ENCODE measurements around the gene HACD2.

The HACD2 gene

GRCh38 chr3:123451186-123451585 is 133.7 kb downstream of the HACD2 start:
- DNase-seq (ENCODE audit: extremely low read depth, insufficient read length) = no peak
- H3K27me3 ChIP-seq (replicated peaks; ENCODE audit: control insufficient read depth, insufficient read depth, low read length) = peaks cover 3% of the 10 kb centered on the region

GRCh38 chr3:123449997-123450604 is 134.8 kb downstream of the HACD2 start:
- H3K27me3 ChIP-seq (replicated peaks; ENCODE audit: control insufficient read depth, insufficient read depth, low read length) = peaks cover 3% of the 10 kb centered on the region
- TF ChIP-seq CTCF (IDR thresholded peaks at IDR 0.05; ENCODE audit: insufficient read depth, low read length, poor library complexity, severe bottlenecking) = no peak
- DNase-seq (ENCODE audit: extremely low read depth, insufficient read length) = no peak
- peak overlapping the region; percentile 33 for H3K4me3 ChIP-seq (replicated peaks; ENCODE audit: low read depth, low read length)
- no peaks in the 10 kb centered on the region for H3K36me3 ChIP-seq (ENCODE audit: control insufficient read depth, insufficient read depth, low read length)

More at GRCh38 chr3:123451186-123451585, 133.7 kb downstream of the HACD2 start:
- no peak for TF ChIP-seq CTCF (IDR thresholded peaks at IDR 0.05; ENCODE audit: insufficient read depth, low read length, poor library complexity, severe bottlenecking)
- no peaks in the 10 kb centered on the region for H3K36me3 ChIP-seq (ENCODE audit: control insufficient read depth, insufficient read depth, low read length)
- no peak overlapping the region for H3K4me3 ChIP-seq (replicated peaks; ENCODE audit: low read depth, low read length)

- DNase-seq (ENCODE audit: extremely low read depth, insufficient read length) = no peak
- TF ChIP-seq CTCF (IDR thresholded peaks at IDR 0.05; ENCODE audit: insufficient read depth, low read length, poor library complexity, severe bottlenecking) = no peak
- Histone ChIP-seq H3K4me3 (replicated peaks; ENCODE audit: low read depth, low read length) (peak overlapping the region; percentile 43), H3K27me3 (replicated peaks; ENCODE audit: control insufficient read depth, insufficient read depth, low read length) (peaks cover 3% of the 10 kb centered on the region), H3K36me3 (ENCODE audit: control insufficient read depth, insufficient read depth, low read length) (no peaks in the 10 kb centered on the region)
Measured at GRCh38 chr3:123449102-123449996, 135.5 kb downstream of the HACD2 start.

- DNase-seq (ENCODE audit: extremely low read depth, insufficient read length) = no peak
- Histone ChIP-seq H3K27me3 (replicated peaks; ENCODE audit: control insufficient read depth, insufficient read depth, low read length) (peaks cover 3% of the 10 kb centered on the region), H3K4me3 (replicated peaks; ENCODE audit: low read depth, low read length) (peak within 1 kb of the TSS; percentile 43)
Measured at GRCh38 chr3:123448536-123449101, 136.2 kb downstream of the HACD2 start, which contains the start of gene ADCY5. Gene ADCY5 (minus strand): TSS chr3:123449090. CDS start chr3:123448545, 545 bp downstream.

More at GRCh38 chr3:123448536-123449101, 136.2 kb downstream of the HACD2 start, which contains the start of gene ADCY5:
- no peaks in the 10 kb centered on the region for H3K36me3 ChIP-seq (ENCODE audit: control insufficient read depth, insufficient read depth, low read length)
- TF ChIP-seq CTCF (IDR thresholded peaks at IDR 0.05; ENCODE audit: insufficient read depth, low read length, poor library complexity, severe bottlenecking) = no peak
